Measurements from ENCODE around the gene TMEM263. TPM values are rescaled to one million over a fixed set of nuclear protein-coding genes. Genes with fewer than 3 reads are reported as not detected.

The TMEM263 gene
- total and polyA plus RNA-seq, 4 experiments from 2014 or later, result 28.4 to 32.9 (median 30.6) TPM

GRCh38 chr12:106960443-106960842, 4.7 kb downstream of the TMEM263 start:
- peaks cover 16 to 37% of the 10 kb centered on the region in 2 donors for H3K36me3 Mint-ChIP-seq

GRCh38 chr12:106962286-106962685, 6.6 kb downstream of the TMEM263 start:
- H3K27me3 Mint-ChIP-seq, result no peaks in the 10 kb centered on the region
- ChIA-PET POLR2A (ENCODE audit: partially characterized antibody) (no interaction called here), CTCF (ENCODE audit: partially characterized antibody) (no interaction called here)
- peaks cover 16 to 39% of the 10 kb centered on the region in 2 donors for H3K36me3 Mint-ChIP-seq
- H3K4me3 Mint-ChIP-seq, result no peak overlapping the region
- H3K36me3 ChIP-seq (ENCODE audit: insufficient read depth, low read length), result peaks cover 3% of the 10 kb centered on the region
- H3K27me3 ChIP-seq (ENCODE audit: insufficient read depth, low read length), result no peaks in the 10 kb centered on the region
- peaks cover 25 to 41% (median 33%) of the 10 kb centered on the region in 4 donors for H3K4me1 Mint-ChIP-seq
- H3K4me1 ChIP-seq (ENCODE audit: insufficient read depth, low read length), result peaks cover 15% of the 10 kb centered on the region
- H3K27ac ChIP-seq (ENCODE audit: low read depth, low read length), result no peak overlapping the region
- no peaks in the 10 kb centered on the region for H3K9me3 ChIP-seq (ENCODE audit: control insufficient read depth in 1 of 2, low read length in 2 of 2)
- intact Hi-C loops (cut with micrococcal nuclease), result no loop called here
- peak overlapping the region in 1 of 7 donors; percentile 53 for H3K27ac Mint-ChIP-seq
- H3K9me3 Mint-ChIP-seq, result no peaks in the 10 kb centered on the region
- H3K4me3 ChIP-seq (ENCODE audit: low read length in 2 of 2), result no peak overlapping the region
- no peak for DNase-seq

More at GRCh38 chr12:106960443-106960842, 4.7 kb downstream of the TMEM263 start:
- intact Hi-C loops (cut with micrococcal nuclease), result no loop called here
- H3K9me3 Mint-ChIP-seq, result peaks cover 0 to 3% (median 0%) of the 10 kb centered on the region in 8 donors
- Histone ChIP-seq H3K27ac (ENCODE audit: low read depth, low read length) (no peak overlapping the region), H3K27me3 (ENCODE audit: insufficient read depth, low read length) (no peaks in the 10 kb centered on the region), H3K4me1 (ENCODE audit: insufficient read depth, low read length) (peaks cover 17% of the 10 kb centered on the region), H3K9me3 (ENCODE audit: control insufficient read depth in 1 of 2, low read length in 2 of 2) (no peaks in the 10 kb centered on the region), H3K36me3 (ENCODE audit: insufficient read depth, low read length) (peaks cover 3% of the 10 kb centered on the region), H3K4me3 (ENCODE audit: low read length in 2 of 2) (no peak overlapping the region)
- H3K27ac Mint-ChIP-seq, result no peak overlapping the region
- ChIA-PET POLR2A (ENCODE audit: partially characterized antibody) (interaction anchor here (1.0 kb wide), 1 partner anchor 24 kb away, joined by 4 read pairs; no protein-coding TSS in a partner anchor), CTCF (ENCODE audit: partially characterized antibody) (no interaction called here)
- DNase-seq, result no peak
- no peak overlapping the region for H3K4me3 Mint-ChIP-seq
- no peaks in the 10 kb centered on the region for H3K27me3 Mint-ChIP-seq
- peaks cover 27 to 43% (median 36%) of the 10 kb centered on the region in 4 donors for H3K4me1 Mint-ChIP-seq

GRCh38 chr12:106964526-106964925, 8.8 kb downstream of the TMEM263 start:
- Histone ChIP-seq H3K27me3 (ENCODE audit: insufficient read depth, low read length) (no peaks in the 10 kb centered on the region), H3K27ac (ENCODE audit: low read depth, low read length) (no peak overlapping the region), H3K4me3 (ENCODE audit: low read length in 2 of 2) (no peak overlapping the region), H3K9me3 (ENCODE audit: control insufficient read depth in 1 of 2, low read length in 2 of 2) (no peaks in the 10 kb centered on the region), H3K4me1 (ENCODE audit: insufficient read depth, low read length) (no peaks in the 10 kb centered on the region), H3K36me3 (ENCODE audit: insufficient read depth, low read length) (peaks cover 9% of the 10 kb centered on the region)
- DNase-seq, result no peak
- ChIA-PET POLR2A (ENCODE audit: partially characterized antibody) (no interaction called here), CTCF (ENCODE audit: partially characterized antibody) (no interaction called here)
- intact Hi-C loops (cut with micrococcal nuclease), result no loop called here
- H3K27me3 Mint-ChIP-seq, result no peaks in the 10 kb centered on the region
- peaks cover 9 to 27% (median 23%) of the 10 kb centered on the region in 4 donors for H3K4me1 Mint-ChIP-seq
- H3K9me3 Mint-ChIP-seq, result no peaks in the 10 kb centered on the region
- H3K27ac Mint-ChIP-seq, result peak overlapping the region in 1 of 7 donors; percentile 32
- peaks cover 27 to 50% of the 10 kb centered on the region in 2 donors for H3K36me3 Mint-ChIP-seq
- H3K4me3 Mint-ChIP-seq, result no peak overlapping the region

- peaks cover 17% of the 10 kb centered on the region for H3K36me3 ChIP-seq (ENCODE audit: insufficient read depth, low read length)
- intact Hi-C loops (cut with micrococcal nuclease), result no loop called here
- H3K4me3 Mint-ChIP-seq, result no peak overlapping the region
- no peaks in the 10 kb centered on the region for H3K27me3 ChIP-seq (ENCODE audit: insufficient read depth, low read length)
- peaks cover 2 to 12% (median 8%) of the 10 kb centered on the region in 4 donors for H3K4me1 Mint-ChIP-seq
- peaks cover 28 to 53% of the 10 kb centered on the region in 2 donors for H3K36me3 Mint-ChIP-seq
- H3K27me3 Mint-ChIP-seq, result no peaks in the 10 kb centered on the region
- no peaks in the 10 kb centered on the region for H3K9me3 Mint-ChIP-seq
- H3K27ac ChIP-seq (ENCODE audit: low read depth, low read length), result no peak overlapping the region
- DNase-seq, result no peak
- H3K27ac Mint-ChIP-seq, result peak overlapping the region in 4 of 7 donors; percentile 1 to 77 (median 18)
- ChIA-PET CTCF (ENCODE audit: partially characterized antibody) (no interaction called here), POLR2A (ENCODE audit: partially characterized antibody) (interaction anchor here (1.0 to 1.3 kb wide), 2 partner anchors 13 to 15 kb away, joined by 3 read pairs; partner anchors contain the start of gene TMEM263)
- H3K4me1 ChIP-seq (ENCODE audit: insufficient read depth, low read length), result no peaks in the 10 kb centered on the region
- no peak overlapping the region for H3K4me3 ChIP-seq (ENCODE audit: low read length in 2 of 2)
- no peaks in the 10 kb centered on the region for H3K9me3 ChIP-seq (ENCODE audit: control insufficient read depth in 1 of 2, low read length in 2 of 2)
These were observed 15.4 kb downstream of the TMEM263 start for GRCh38 chr12:106971065-106971464.

GRCh38 chr12:106973545-106973944, 17.8 kb downstream of the TMEM263 start:
- no peaks in the 10 kb centered on the region for H3K4me1 ChIP-seq (ENCODE audit: insufficient read depth, low read length)
- CTCF ChIA-PET (ENCODE audit: partially characterized antibody), result no interaction called here
- H3K4me3 ChIP-seq (ENCODE audit: low read length in 2 of 2), result no peak overlapping the region
- no peak for DNase-seq
- Mint-ChIP-seq H3K9me3 (no peaks in the 10 kb centered on the region), H3K27me3 (no peaks in the 10 kb centered on the region), H3K36me3 (peaks cover 20 to 39% of the 10 kb centered on the region in 2 donors), H3K4me3 (no peak overlapping the region), H3K4me1 (peaks cover 0 to 9% (median 7%) of the 10 kb centered on the region in 4 donors), H3K27ac (peak overlapping the region in 1 of 7 donors; percentile 13)
- no peak overlapping the region for H3K27ac ChIP-seq (ENCODE audit: low read depth, low read length)
- peaks cover 11% of the 10 kb centered on the region for H3K36me3 ChIP-seq (ENCODE audit: insufficient read depth, low read length)
- H3K27me3 ChIP-seq (ENCODE audit: insufficient read depth, low read length), result no peaks in the 10 kb centered on the region
- intact Hi-C loops (cut with micrococcal nuclease), result no loop called here
- no peaks in the 10 kb centered on the region for H3K9me3 ChIP-seq (ENCODE audit: control insufficient read depth in 1 of 2, low read length in 2 of 2)
- POLR2A ChIA-PET (ENCODE audit: partially characterized antibody), result interaction anchor here (0.6 kb wide), 1 partner anchor 13 kb away, joined by 3 read pairs; the partner anchor contains the start of gene MTERF2

- H3K27ac Mint-ChIP-seq, result peak overlapping the region in 6 of 7 donors; percentile 14 to 75 (median 58)
- no peak overlapping the region for H3K4me3 Mint-ChIP-seq
- POLR2A ChIA-PET (ENCODE audit: partially characterized antibody), result no interaction called here
- CTCF ChIA-PET (ENCODE audit: partially characterized antibody), result no interaction called here
- no peaks in the 10 kb centered on the region for H3K9me3 Mint-ChIP-seq
- no peak overlapping the region for H3K27ac ChIP-seq (ENCODE audit: low read depth, low read length)
- intact Hi-C loops (cut with micrococcal nuclease), result no loop called here
- H3K36me3 ChIP-seq (ENCODE audit: insufficient read depth, low read length), result peaks cover 11% of the 10 kb centered on the region
- H3K4me1 ChIP-seq (ENCODE audit: insufficient read depth, low read length), result no peaks in the 10 kb centered on the region
- no peak for DNase-seq
- no peaks in the 10 kb centered on the region for H3K9me3 ChIP-seq (ENCODE audit: control insufficient read depth in 1 of 2, low read length in 2 of 2)
- peaks cover 19 to 39% of the 10 kb centered on the region in 2 donors for H3K36me3 Mint-ChIP-seq
- no peak overlapping the region for H3K4me3 ChIP-seq (ENCODE audit: low read length in 2 of 2)
- no peaks in the 10 kb centered on the region for H3K27me3 ChIP-seq (ENCODE audit: insufficient read depth, low read length)
- H3K4me1 Mint-ChIP-seq, result peaks cover 0 to 9% (median 7%) of the 10 kb centered on the region in 4 donors
- no peaks in the 10 kb centered on the region for H3K27me3 Mint-ChIP-seq
These were observed 18.8 kb downstream of the TMEM263 start for GRCh38 chr12:106974511-106974910.

GRCh38 chr12:106975098-106975497, 19.4 kb downstream of the TMEM263 start:
- CTCF ChIA-PET (ENCODE audit: partially characterized antibody), result interaction anchor here (0.6 kb wide), 1 partner anchor 74 kb away, joined by 3 read pairs; no protein-coding TSS in a partner anchor
- Mint-ChIP-seq H3K36me3 (peaks cover 16 to 36% of the 10 kb centered on the region in 2 donors), H3K27ac (peak overlapping the region in 2 of 7 donors; percentile 34 to 46), H3K9me3 (no peaks in the 10 kb centered on the region), H3K27me3 (no peaks in the 10 kb centered on the region), H3K4me1 (peaks cover 0 to 9% (median 7%) of the 10 kb centered on the region in 4 donors), H3K4me3 (no peak overlapping the region)
- no peak for DNase-seq
- Histone ChIP-seq H3K4me3 (ENCODE audit: low read length in 2 of 2) (no peak overlapping the region), H3K27me3 (ENCODE audit: insufficient read depth, low read length) (no peaks in the 10 kb centered on the region), H3K36me3 (ENCODE audit: insufficient read depth, low read length) (peaks cover 11% of the 10 kb centered on the region), H3K9me3 (ENCODE audit: control insufficient read depth in 1 of 2, low read length in 2 of 2) (no peaks in the 10 kb centered on the region), H3K27ac (ENCODE audit: low read depth, low read length) (no peak overlapping the region), H3K4me1 (ENCODE audit: insufficient read depth, low read length) (no peaks in the 10 kb centered on the region)
- intact Hi-C loops (cut with micrococcal nuclease), result no loop called here
- POLR2A ChIA-PET (ENCODE audit: partially characterized antibody), result interaction anchor here (1.1 kb wide), 1 partner anchor 19 kb away, joined by 4 read pairs; the partner anchor contains the start of gene TMEM263

Measured in CD4-positive, alpha-beta memory T cell (primary cell).